Left lobe of liver (tissue), 2 donors: Measurements from ENCODE around the gene FAM9C. TPM values are rescaled to one million over a fixed set of nuclear protein-coding genes. Genes with fewer than 3 reads are reported as not detected.
"Not testable (repeated sequence)": the region's sequence is repeated elsewhere in the genome, so short reads cannot be mapped to it uniquely, and the experiment has no call there.

Source experiments
- ATAC-seq: fragments of 200-7000 bp; cut with Tn5 transposase; one replicate; pipeline ENCODE4 v1.9.1; 2020; ENCODE audit warnings: mild to moderate bottlenecking, moderate library complexity
- DNase-seq: peaks from one replicate; pipeline ENCODE4 v3.0.0-alpha.2; 2020; ENCODE audit warnings: low spot score
- total RNA-seq: library from RNA; stranded (reverse); gene quantifications from one replicate; pipeline ENCODE4 v1.2.1, GENCODE V29; 2021
- donor health status: DM: no; HTN: no; CAD: no; lungs with moderate emphysema.
- donor health status: DM: no; HTN: yes; CAD: no.

Gene FAM9C
- total RNA-seq, 1 donor from 2014 or later = not detected

DNA sequence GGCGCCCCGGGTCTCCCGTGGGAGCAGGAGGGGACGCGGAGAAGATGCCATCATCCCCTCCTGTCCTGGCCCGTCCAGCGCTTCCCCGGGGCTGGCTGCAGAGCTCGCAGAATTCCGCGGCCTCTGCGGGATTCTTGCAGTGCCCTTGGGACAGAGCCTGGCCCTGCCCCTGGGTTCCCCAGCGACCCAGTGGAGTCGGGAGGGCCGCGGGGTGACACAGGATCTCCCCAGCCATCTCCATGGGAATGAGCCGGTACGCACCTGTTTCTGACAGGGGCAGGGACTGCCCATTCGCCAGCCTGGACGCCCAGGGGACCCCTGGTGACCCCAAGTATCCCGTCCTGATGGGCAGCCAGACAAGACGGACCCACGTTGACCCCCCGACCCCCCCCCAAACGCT is 482 bp downstream of the FAM9C start:
- ATAC-seq (no peak), DNase-seq (no peak)

DNA sequence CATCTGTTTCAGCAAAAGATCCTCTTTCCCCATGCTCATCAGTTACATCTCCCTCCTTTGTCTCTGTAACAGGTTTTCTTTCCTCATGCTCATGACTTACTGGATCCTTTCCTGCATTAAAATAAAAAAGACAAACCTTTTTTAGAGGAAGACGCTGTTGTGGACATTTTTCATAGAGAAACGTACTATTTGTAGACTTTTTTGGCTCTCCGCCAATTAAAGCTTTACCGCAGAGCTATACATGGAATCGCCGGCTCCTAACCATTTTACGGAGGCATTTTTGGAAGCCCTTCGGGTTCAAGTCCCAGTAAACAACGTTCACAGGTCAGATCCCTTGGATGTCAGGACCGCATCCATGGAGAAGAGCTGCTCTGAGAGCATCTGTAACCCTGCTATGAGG is 1.3 kb downstream of the FAM9C start:
- ATAC-seq (no peak), DNase-seq (no peak)

DNA sequence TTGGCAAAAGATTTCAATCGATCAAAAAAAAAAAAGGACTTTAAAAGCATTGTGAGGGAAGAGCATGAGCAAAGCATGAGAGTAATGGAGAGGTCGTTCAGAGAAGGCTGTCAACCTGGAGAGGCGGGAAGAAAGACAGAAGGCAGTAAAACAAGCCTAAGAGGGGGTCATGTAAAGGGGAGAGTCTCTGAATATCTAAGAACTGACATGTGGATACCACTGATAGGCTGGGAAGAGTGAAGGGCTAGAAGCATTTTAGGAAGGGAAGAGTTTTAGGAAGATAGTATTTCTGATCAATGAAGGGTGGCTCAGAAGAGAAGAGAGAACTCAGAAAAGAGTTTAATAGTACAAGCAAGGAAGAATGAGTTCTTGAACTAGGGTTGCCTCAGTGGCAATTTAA is 7.5 kb downstream of the FAM9C start:
- no peak for DNase-seq
- no peak for ATAC-seq

DNA sequence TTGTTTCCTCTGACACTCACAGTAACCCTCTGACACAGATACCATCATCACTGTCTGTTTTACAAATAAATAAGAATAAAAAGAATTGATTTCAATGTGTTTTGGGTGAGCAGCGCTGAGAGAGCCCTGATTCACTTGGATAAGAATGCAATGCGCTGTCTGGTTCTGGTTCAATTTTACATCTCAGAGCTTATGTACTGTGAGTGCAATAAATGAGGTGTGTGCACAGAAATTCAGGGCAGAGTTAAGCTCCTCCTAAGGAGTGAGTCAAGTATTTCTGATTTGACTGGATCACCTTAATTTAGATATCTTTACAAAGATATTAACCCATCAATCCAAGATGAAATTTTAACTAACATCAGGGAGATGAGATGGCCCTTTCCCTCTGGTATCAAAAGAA is 11.2 kb downstream of the FAM9C start:
- no peak for ATAC-seq

DNA sequence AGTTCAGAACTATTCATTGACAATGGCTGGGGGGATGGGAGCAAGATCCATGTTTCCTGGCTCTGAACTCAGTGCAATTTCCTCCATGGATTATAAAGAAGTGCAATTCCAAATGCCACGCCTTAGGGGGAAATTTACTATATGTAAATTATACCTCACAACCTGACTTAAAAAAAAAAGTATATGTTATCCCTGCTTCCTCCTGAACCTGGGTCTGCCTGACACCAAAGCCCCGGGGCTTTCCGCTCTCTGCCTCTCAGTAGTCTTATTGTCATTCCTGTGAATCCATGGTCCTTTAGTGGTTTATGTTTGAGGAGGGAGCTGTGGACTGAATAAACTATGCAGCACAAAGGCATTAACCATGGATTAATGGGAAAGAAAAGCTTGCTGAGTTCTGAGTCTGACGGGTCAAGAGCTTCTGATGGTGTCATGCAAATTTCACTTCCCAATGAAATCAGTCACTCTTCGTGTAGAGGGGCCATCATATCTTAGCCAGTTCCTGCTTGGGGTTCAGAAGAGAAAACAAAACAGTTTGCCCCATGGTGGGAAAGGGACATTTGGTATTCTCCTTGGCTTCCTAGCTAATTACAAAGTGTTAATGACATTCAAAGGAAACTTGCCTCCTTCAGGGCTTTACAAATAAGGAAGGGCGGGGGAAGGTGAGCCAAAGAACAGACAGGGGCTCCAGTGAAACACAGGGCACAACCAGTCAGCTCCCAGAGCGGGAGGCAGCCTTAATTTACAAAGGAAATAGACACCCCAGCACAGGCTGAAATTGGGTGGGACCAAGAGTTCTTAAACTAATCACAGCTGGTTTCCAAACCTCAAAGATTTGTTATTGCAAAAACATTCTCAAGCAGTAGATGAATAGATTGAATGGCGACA is 14.3 kb downstream of the FAM9C start:
- DNase-seq (no peak), ATAC-seq (no peak)

More for the DNA sequence above, 11.2 kb downstream of the FAM9C start:
- DNase-seq = no peak

DNA sequence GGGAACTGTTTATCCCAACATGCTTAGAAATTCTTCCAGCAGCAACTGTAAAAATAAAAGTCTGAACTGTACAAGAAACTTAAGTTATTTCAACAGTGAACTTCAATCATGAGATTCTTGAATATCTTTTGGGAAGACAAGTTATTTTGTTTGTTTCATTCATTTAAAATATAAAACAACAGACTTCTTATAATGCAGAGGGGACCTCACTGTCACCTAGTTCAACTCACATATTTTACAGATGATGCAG is 14.9 kb downstream of the FAM9C start:
- DNase-seq (no peak), ATAC-seq (no peak)

DNA sequence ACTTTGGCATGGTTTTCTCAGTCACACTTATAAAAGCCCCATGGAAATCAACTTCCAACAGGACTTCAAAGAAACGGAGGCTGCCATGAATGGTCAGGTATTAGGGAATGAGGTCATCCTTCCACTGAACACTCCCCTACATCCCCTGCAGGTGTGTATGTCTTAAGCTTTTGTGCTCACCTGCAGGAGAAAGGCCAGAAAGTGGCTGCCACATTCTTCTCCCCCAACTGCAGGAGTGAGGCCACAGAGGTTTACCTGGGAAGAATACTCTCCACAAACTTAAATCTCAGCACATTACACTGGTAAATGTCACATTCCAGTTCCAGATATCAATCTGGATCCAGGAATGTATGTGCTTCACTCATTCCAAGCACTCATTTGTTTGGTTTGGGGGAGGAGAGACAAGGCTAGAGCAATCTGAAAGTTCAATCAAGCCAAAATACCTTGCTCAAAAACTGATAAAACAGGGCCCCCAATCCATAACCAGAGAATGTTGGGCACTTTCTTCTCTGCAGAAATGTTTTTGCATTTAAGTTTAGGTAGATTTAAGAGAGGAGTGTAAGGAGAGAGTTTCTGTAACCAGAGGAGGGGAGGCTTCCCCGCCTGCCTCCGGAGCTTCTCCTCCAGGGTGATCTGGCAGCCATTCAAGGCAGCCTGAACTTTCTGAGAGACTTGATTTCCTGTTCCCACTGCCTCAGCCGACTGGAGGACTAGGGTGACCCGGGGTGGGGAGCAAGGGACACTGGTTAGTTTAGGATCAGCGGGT is 15.4 kb downstream of the FAM9C start:
- DNase-seq (no peak), ATAC-seq (peak; percentile 72)

DNA sequence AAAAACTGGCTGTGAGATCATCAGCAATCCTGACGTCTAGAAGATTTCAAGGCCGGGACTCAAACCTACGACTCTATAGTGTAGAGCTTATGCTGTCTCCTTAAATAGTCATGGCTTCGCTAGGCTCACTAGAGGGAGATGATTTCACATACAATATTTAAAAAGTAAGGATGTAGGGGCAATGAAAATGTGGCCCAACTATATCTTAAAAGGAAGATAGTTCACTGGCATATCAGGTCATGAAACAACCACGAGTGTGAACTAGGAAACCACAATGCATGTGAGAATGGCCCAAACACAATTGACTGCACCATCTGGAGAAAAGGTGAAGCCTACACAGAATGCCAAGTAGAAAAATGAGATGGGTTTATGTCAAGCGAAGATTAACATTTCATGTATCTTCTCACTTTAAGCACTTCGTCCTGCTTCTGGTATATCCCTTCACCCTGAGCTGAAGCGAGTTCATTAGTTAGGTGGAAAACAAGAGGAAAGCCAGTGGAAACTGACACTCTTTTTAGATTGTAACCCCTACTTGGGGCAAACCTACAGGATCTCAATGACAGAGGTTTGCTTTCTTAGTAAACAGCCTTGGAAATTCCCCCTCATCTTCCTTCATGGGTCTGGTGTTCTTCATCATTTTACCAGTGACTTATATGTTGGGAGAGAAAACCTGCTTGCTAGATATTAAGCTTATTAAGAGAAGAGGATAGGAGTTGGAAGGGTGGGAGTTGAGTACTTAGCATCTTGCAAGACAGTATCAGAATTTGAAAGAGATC is 17.4 kb downstream of the FAM9C start:
- ATAC-seq = no peak
- no peak for DNase-seq

DNA sequence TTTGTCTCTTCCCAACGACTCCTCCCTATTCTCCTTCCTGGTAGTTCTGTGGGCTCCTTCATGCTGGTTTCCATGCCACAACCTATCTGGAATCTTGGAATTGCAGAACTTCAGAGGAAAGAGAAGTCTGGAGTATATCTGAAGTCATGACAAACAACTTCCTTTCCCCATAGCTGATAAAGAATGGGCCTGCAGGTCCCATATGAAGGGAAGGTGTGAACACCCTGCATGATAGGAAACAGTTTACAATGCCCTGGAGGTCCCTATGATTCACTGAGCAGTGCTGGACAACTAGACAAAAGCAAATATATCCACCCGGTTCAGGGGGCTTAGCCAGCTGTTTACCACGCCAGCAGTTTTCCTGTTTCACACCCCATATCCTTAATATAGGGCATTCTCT is 19.4 kb downstream of the FAM9C start:
- ATAC-seq (no peak), DNase-seq (no peak)

DNA sequence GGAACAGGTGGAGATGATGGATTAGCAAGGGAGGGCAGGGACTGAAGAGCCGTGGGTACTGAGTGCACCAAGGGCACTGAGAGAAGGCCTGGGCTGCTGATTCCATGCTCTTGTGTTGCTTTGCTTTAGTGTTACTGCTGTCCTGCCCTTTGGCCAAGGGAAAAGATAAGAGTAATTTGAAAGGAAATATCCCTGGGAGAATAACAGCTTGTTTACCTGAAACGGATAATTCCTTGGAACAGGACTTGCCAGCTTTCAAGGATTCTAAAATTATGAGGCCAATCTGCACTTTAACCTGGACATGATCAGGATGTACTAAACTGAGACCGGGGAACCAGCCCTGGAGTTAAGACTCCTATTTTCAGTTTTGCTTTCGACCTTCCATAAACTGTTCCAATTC is 20.4 kb downstream of the FAM9C start:
- ATAC-seq = no peak
- DNase-seq = no peak

DNA sequence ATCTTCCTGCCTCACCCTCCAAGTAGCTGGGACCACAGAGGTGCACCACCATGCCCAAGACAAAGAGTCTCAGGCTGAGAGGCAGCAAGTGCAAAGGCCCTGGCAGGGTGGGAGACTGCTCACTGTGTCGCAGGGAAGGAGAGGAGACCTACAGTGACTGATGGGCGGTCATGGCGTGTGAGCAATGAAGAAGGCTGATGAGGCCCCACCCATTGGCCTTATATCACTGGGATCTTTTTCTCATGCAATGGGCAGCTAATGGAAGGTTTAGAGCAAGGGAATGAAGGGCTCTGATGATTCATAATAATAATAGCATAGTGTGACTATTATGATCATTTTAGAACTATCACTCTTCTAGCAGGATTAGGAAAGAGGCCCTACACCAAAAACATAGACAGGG is 20.9 kb downstream of the FAM9C start:
- no peak for DNase-seq
- no peak for ATAC-seq

DNA sequence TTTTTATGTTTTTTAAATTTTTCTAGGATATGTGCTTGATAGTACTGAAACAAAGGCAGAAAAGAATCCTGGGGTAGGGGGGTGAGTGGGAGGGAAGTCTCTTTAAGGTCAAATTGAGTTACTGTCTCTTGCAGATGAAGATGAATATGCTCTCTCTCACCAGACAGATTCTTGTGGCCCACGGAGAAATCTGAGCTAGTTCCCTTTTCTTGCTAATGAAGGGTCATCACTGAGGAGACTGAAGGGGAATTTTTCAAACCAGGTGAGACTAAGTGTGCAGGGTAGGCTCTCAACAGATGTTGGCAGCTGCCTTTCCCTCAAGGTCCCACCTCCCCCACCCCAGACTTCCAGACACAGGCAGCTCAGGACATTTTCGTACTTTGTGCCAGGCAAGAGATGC is 21.5 kb downstream of the FAM9C start:
- DNase-seq (no peak), ATAC-seq (no peak)

DNA sequence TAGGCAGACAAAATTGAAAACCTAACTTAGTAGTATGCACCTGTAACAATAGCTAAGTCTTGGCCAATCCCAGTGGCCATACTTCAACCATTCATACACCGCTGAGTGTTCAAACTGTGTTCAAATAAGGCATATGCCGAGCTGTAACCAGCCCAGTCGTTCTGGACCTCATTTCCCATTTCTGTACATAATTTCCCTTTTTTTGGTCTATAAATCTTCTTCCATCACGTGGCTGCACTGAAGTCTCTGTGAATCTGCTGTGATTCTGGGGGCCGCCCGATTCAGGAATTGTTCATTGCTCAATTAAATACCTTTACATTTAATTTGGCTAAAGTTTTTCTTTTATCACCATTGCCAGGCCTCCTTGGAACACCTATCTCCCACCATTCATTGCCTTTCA is 27.7 kb downstream of the FAM9C start:
- DNase-seq, ATAC-seq: not testable (repeated sequence)

DNA sequence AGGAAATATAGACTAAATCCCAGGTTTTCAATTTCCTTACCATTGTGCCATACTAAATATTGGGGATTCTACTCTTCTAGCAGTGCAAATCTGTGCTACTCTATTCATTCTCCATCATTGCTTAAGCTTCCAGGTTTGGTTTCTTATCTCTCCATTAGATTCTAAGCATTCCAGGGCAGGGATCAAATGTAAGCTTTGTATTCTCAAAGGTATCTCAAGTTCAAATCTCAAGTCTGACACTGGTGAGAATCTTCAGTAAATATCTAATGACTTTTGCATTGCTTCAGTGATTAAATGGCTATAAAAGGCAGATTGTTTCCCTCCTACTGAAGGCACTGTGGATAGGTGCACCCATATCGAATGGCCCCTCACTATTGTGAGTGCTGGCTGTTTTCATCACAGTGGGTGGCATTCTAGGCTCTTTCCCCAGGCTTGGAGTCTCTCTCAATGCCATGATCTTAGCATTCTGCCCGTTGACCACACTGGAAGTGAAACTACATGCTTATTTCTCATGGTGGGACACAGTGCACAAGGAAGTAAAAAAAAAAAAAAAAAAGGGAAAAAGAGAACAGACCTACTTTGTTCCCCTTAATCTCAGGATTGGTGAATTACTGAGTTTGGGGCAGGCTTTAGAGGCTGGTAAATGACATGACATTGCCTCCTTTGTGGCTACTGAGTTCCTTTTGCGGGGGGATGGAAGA is 28.7 kb downstream of the FAM9C start:
- ATAC-seq = no peak
- no peak for DNase-seq

DNA sequence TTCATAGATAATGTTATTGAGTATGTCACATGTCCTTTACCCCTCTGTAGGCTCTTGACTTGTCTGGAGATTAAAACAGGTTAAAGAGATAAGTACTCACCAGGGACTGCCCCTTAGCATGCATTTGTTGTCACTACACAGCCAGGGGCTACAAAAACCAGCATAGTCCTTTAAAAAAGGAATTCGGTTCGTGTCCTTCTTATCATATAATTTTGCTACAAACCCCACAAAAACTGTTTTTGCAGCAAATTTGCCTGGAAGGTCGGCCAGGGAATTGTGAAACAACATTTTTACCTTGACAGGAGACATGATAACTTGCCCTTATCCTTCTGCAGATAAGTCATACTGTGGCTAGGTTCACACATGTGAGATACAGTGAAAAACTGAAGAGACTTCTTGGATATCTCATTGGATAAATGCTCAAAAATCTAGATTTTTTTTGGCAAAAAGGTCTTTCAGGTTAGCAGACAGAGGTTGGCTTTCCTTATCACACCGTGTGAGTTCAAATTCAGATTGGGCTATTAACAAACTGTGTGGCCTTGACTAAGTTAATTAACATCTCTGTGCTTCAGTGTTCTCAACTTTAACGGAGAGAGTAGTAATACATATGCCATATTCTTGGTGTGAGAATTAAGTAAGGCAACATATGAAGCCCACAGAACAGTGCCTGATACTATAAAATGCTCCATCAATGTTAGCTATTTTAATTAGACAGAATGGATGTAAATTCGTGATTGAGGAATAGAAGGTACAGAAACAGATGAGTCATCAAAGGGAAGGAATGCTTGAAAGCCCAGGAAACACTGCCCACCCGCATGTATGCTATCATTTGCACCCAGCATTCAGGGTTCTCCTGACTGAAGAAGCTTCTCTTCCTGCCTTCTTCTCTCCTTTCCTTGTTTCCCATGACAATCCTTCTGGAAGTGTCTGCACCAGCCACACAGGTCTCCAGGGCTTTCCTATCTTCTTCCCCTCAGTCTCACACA is 30.0 kb downstream of the FAM9C start:
- no peak for ATAC-seq
- DNase-seq = no peak

DNA sequence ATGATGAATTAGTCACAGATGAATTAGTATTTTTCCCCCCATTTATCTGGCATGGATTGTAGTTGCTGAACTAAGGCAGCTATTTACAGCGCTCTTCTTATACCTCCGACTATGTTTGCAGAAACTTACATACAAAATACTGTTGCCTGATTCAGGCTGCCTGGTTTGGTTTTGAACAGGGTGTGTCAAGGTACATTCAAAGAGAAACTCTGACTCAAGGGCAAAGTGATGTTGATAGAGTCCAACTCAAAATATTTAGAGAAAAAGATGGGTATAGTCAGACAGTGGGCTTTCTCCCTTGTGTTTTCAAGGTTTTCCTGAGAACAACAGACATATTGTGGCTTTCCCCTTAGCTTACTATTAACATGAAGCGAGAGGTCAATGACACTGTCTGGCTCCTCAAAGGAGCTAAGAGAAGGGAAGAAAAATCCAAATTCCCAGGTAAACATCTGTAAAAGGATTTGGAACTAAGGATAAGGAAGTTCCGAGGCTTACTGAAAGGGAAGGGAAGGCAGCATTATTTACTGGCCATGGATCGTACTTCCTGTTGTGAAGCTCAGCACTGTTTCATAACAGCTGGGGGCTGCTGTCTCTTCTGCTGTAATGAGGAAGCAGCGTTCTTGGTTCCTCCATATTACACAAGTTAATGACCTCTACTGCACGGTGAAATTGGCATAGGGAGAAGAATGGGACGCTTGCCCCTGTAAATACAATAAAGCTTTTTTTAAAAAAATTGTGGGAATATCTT is 30.9 kb downstream of the FAM9C start:
- peak; percentile 54 for ATAC-seq
- DNase-seq = no peak

DNA sequence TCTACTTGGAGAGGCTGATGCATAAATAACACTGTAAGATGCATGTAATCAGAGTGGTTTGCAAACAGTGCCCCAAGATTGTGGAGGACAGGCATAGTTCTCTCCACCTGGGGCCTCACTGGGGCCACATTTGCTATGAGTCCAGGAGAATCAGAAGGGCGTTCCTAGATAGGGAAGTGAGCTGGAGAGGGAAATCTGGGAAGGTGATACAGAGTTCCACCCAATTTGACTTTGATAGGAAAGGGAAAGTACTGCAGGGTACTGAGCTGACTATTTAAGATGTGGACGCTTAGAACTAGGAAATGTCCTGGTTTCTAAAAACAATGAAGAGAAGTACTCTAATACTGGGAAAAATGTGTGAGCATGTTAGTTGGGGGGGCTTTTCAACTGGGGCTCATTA is 33.9 kb downstream of the FAM9C start:
- no peak for DNase-seq
- ATAC-seq = no peak

DNA sequence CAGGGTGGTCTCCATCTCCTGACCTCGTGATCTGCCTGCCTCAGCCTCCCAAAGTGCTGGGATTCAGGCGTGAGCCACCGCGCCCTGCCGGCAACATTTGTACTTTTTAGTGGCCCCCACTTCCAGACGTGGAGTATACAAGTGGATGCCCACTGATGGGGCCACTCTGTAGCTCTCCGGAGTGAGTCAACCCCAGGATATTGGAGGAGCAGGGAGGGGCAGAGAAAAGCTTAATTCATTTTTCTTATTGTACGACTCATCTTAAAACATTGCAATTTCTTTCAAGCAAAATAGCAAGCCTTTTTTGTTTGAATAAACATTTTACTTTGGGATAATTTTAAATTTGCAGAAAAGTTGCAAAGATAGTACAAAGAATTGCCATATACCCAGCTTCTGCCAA is 34.6 kb downstream of the FAM9C start:
- ATAC-seq (no peak), DNase-seq (no peak)

DNA sequence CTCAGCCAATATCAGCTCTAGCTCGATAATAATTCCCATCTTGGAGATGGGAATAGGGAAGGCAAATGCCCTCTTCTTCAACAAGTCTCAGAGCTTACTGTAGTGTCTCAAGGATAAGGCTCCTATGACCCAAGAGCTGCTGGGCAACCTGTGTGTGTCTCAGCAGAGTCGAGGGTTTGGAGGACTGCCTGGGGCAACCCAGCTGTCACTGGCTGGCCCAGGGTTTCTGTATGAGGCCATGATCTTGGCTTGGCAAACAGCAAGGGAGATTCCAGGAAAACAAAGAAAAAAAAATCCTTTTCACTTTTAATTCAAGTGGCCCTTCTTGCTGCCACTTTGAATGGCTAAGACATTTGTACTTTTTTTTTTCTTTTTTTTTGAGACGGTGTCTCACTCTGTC is 35.1 kb downstream of the FAM9C start:
- ATAC-seq (no peak), DNase-seq (no peak)
